Measurements from ENCODE around the gene EMX1. TPM values are rescaled to one million over a fixed set of nuclear protein-coding genes. Genes with fewer than 3 reads are reported as not detected.
A peak's percentile ranks its signal among the peaks of the same experiment; 100 is the strongest.

EMX1 gene
- total RNA-seq, 4 donors from 2014 or later, result 0.15 TPM; not detected in 3

DNA sequence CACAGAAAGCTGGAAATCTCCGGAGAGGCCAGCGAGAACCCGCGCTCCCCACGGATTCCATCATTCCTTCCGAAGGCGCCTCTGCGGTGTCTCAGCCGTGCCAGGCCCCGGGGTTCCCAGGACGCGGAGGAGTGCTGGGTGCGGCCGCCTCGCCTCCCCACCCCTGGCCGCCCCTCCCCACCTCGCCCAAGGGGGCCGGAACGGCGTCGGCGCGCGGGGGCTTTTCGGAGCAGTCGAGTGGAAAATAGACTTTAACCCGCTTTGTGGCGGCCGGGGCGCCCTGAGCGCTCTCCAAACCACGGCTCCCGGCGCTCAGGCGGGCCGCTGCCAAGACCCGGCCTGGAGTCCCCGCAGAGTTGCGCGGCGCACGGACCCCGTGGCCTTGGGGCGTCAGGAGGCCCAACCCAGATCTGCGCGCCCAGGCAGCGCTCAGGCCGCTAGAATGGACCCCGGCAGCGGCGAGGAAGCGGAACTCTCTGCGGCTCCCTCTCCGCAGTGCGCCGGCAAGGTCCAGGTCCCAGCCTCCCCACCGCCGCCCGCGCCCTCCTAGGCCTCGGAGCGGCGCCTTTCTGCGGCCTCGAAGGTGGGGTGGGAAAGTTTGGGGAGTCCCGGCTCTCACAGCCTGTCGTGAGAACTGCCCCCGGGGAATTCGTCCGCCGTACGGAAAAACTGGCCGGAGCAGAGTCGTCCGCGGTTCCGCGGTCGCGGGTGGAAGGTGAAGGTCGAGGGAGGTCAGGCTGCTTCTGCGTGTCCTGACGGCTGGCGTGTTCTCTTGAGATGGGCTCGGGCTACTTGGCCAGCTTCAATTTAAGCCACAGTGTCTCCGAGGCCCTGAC lies 1.2 kb upstream of the EMX1 start:
- TF ChIP-seq POLR2A (IDR thresholded peaks at IDR 0.05), result no peak
- no peak for TF ChIP-seq CTCF (IDR thresholded peaks at IDR 0.05)
- intact Hi-C loops (cut with DNase I), result no loop called here

GRCh38 chr2:72916743-72917137 lies 579 bp upstream of the EMX1 start:
- no peaks in the 10 kb centered on the region for H3K36me3 ChIP-seq
- peaks cover 66 to 100% (median 79%) of the 10 kb centered on the region in 4 donors for H3K27me3 ChIP-seq
- peak overlapping the region; percentile 24 to 63 (median 48) for H3K4me3 ChIP-seq
- H3K9me3 ChIP-seq, result no peaks in the 10 kb centered on the region
- intact Hi-C loops (cut with DNase I), result no loop called here
- no peak for DNase-seq
- H3K4me1 ChIP-seq, result peaks cover 37 to 59% (median 41%) of the 10 kb centered on the region in 3 donors
- TF ChIP-seq CTCF (IDR thresholded peaks at IDR 0.05) (no peak), POLR2A (IDR thresholded peaks at IDR 0.05) (no peak)
- no peak overlapping the region for H3K27ac ChIP-seq
- WGBS, 2 donors, result 0 to 12% methylated on average over 5 of the region's 29 CpGs

More for the DNA sequence above, 1.2 kb upstream of the EMX1 start:
- H3K4me1 ChIP-seq, result peaks cover 37 to 59% (median 41%) of the 10 kb centered on the region in 3 donors
- H3K27ac ChIP-seq, result no peak overlapping the region
- DNase-seq, result no peak
- peaks cover 60 to 100% (median 73%) of the 10 kb centered on the region in 4 donors for H3K27me3 ChIP-seq
- H3K4me3 ChIP-seq, result peak overlapping the region; percentile 24 to 63 (median 48)
- H3K36me3 ChIP-seq, result no peaks in the 10 kb centered on the region
- H3K9me3 ChIP-seq, result no peaks in the 10 kb centered on the region
- WGBS, 2 donors, result 0 to 2% methylated on average over 11 to 12 of the region's 86 CpGs

GRCh38 chr2:72917877-72918553 lies 696 bp downstream of the EMX1 start:
- 0% methylated on average over 1 of the region's 89 CpGs; no CpG with 5 or more reads in 1 of the 2 donors for whole genome bisulfite sequencing, 2 donors
- Histone ChIP-seq H3K4me3 (peak overlapping the region; percentile 24 to 63 (median 48)), H3K27me3 (peaks cover 71 to 100% (median 85%) of the 10 kb centered on the region in 4 donors), H3K9me3 (no peaks in the 10 kb centered on the region), H3K4me1 (peaks cover 37 to 59% (median 41%) of the 10 kb centered on the region in 3 donors), H3K36me3 (no peaks in the 10 kb centered on the region), H3K27ac (no peak overlapping the region)
- intact Hi-C loops (cut with DNase I), result no loop called here
- DNase-seq, result no peak
- TF ChIP-seq CTCF (IDR thresholded peaks at IDR 0.05), result no peak
- no peak for TF ChIP-seq POLR2A (IDR thresholded peaks at IDR 0.05)

- Histone ChIP-seq H3K9me3 (no peaks in the 10 kb centered on the region), H3K4me1 (peaks cover 46 to 70% (median 50%) of the 10 kb centered on the region in 3 donors), H3K27ac (no peak overlapping the region), H3K4me3 (peak overlapping the region in 2 of 4 donors; percentile 34 to 47), H3K27me3 (peaks cover 67 to 100% (median 85%) of the 10 kb centered on the region in 4 donors), H3K36me3 (no peaks in the 10 kb centered on the region)
- TF ChIP-seq POLR2A (IDR thresholded peaks at IDR 0.05) (no peak), CTCF (IDR thresholded peaks at IDR 0.05) (no peak)
- DNase-seq, result no peak
- intact Hi-C loops (cut with DNase I), result no loop called here
- 6 to 19% methylated on average over 10 to 23 of the region's 48 CpGs for WGBS, 2 donors
These were observed 2.3 kb downstream of the EMX1 start for GRCh38 chr2:72919414-72920317.

Data from esophagus squamous epithelium (tissue), 5 donors.